ENCODE data around the gene SPDYE11. TPM values are rescaled to one million over a fixed set of nuclear protein-coding genes. Genes with fewer than 3 reads are reported as not detected.

Gene SPDYE11
- total and polyA plus RNA-seq, 2 donors from 2014 or later, result not detected

Other genes with a start within 250 kb of the SPDYE11 start
- 2.9 TPM for gene TYW1B, start 229.7 kb downstream of the SPDYE11 start, total RNA-seq
- gene TYW1B, start 229.7 kb downstream of the SPDYE11 start, polyA plus RNA-seq (ENCODE audit: insufficient read depth, low read depth, low replicate concordance), result 3.2 TPM
- gene POM121, start 132.8 kb downstream of the SPDYE11 start, total RNA-seq, result 31.4 TPM
- 9.6 TPM for gene POM121, start 132.8 kb downstream of the SPDYE11 start, polyA plus RNA-seq (ENCODE audit: insufficient read depth, low read depth, low replicate concordance)
- 1.3 TPM for gene TRIM74, start 88.4 kb downstream of the SPDYE11 start, total RNA-seq
- gene TRIM74, start 88.4 kb downstream of the SPDYE11 start, polyA plus RNA-seq (ENCODE audit: insufficient read depth, low read depth, low replicate concordance), result not detected
- gene SPDYE8, start 28.1 kb downstream of the SPDYE11 start, total RNA-seq, result not detected
- gene SPDYE8, start 28.1 kb downstream of the SPDYE11 start, polyA plus RNA-seq (ENCODE audit: insufficient read depth, low read depth, low replicate concordance), result not detected
- not detected for gene SPDYE9, start 28.1 kb upstream of the SPDYE11 start, total RNA-seq
- gene SPDYE9, start 28.1 kb upstream of the SPDYE11 start, polyA plus RNA-seq (ENCODE audit: insufficient read depth, low read depth, low replicate concordance), result not detected